ENCODE data around the gene TRPM5. TPM values are rescaled to one million over a fixed set of nuclear protein-coding genes. Genes with fewer than 3 reads are reported as not detected.

The TRPM5 gene
- total and polyA plus RNA-seq, 2 donors (not counting 1 experiment from before 2014, with no cell fraction given) = 0.03 TPM; not detected in 1

GRCh38 chr11:2410616-2411015 lies 33.7 kb downstream of the TRPM5 start:
- Histone ChIP-seq H3K4me2 (replicated peaks; ENCODE audit: low read depth, low read length, poor library complexity, severe bottlenecking) (no peak overlapping the region), H3K9me3 (ENCODE audit: control extremely low read depth in 1 of 3, control insufficient read depth in 2 of 3, insufficient read depth in 1 of 3, low read length in 2 of 3) (no peaks in the 10 kb centered on the region), H3K4me1 (ENCODE audit: control insufficient read depth in 2 of 2, insufficient read depth in 2 of 2, low read length in 2 of 2) (no peaks in the 10 kb centered on the region), H3K4me3 (ENCODE audit: control extremely low read depth in 1 of 5, extremely low read depth in 1 of 5, insufficient read depth in 1 of 5, low read depth in 2 of 5, low read length in 4 of 5) (no peak overlapping the region), H4K20me1 (ENCODE audit: control insufficient read depth, insufficient read depth, low read length, poor library complexity, severe bottlenecking) (no peaks in the 10 kb centered on the region), H3K79me2 (ENCODE audit: control insufficient read depth, insufficient read depth, low read length) (no peaks in the 10 kb centered on the region), H3K9ac (ENCODE audit: low read length) (no peak overlapping the region), H3K27me3 (replicated peaks in 1 of 4; ENCODE audit: control extremely low read depth in 1 of 4, control insufficient read depth in 3 of 4, insufficient read depth in 4 of 4, low read length in 3 of 4) (no peaks in the 10 kb centered on the region), H3K27ac (ENCODE audit: low read length in 2 of 2) (no peak overlapping the region), H2AFZ (ENCODE audit: insufficient read depth, low read depth, low read length, poor library complexity, severe bottlenecking) (no peak overlapping the region), H3K36me3 (replicated peaks in 1 of 2; ENCODE audit: control extremely low read depth in 1 of 2, control insufficient read depth in 1 of 2, extremely low read depth in 1 of 2, insufficient read depth in 2 of 2, low read length in 1 of 2) (no peaks in the 10 kb centered on the region)
- ChIA-PET CTCF (no interaction called here), POLR2A (no interaction called here)
- no peak for TF ChIP-seq EZH2 (IDR thresholded peaks at IDR 0.05; ENCODE audit: borderline replicate concordance, insufficient read depth, low read depth, low read length, poor library complexity, severe bottlenecking)
- Mint-ChIP-seq H3K4me3 (no peak overlapping the region), H3K27me3 (no peaks in the 10 kb centered on the region), H3K4me1 (no peaks in the 10 kb centered on the region), H3K27ac (no peak overlapping the region), H3K9me3 (ENCODE audit: insufficient read depth) (no peaks in the 10 kb centered on the region)
- 90% methylated on average over 7 of the region's 9 CpGs for WGBS (ENCODE audit: insufficient coverage)
- no peak for DNase-seq
- intact Hi-C loops (cut with micrococcal nuclease) = no loop called here
- ATAC-seq (ENCODE audit: low read depth) = no peak

DNA sequence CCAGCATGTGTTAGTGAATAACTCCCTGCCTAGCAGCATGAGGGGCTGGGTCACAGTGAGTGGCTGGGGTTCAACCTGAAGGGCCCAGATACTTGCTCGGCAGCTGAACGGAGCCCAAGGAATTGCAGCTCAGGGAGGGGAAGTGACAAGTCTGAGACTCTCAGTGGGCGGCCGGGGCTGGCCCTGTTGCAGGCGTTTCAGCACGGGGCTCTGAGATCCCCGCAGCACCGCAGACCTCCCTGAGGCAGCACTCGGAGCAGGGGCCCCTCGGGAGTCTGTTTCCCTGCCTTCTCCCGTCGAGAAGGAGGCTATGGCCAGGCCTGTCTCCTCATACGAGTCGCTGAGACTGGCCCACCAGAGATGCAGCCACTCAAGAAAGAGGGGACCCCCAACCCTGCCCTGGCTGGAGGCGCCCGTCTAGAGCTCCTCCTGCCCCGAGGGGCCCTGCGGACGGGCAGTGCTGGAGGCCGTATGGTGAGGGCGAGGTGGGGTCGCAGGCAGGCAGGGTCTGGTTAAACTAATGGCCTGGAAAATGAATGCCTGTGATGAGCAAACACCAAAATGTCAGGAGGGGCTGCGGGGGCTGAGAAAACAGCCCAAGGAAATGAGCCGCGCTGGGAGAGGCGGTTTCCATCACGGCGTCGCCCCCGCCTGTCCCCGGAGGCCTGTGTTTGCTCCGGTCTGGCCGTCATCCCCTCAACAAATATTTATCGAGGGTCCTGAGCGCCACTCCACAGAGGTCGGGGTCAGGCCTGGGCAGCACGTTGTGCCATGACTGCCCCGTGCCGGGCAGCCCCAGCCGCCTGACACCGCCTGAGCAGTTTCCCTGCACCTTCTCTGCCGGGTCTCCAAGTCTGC lies 34.5 kb downstream of the TRPM5 start:
- H3K4me1 ChIP-seq (ENCODE audit: control insufficient read depth in 2 of 2, insufficient read depth in 2 of 2, low read length in 2 of 2) = no peaks in the 10 kb centered on the region
- H3K79me2 ChIP-seq (ENCODE audit: control insufficient read depth, insufficient read depth, low read length) = no peaks in the 10 kb centered on the region
- Mint-ChIP-seq H3K4me1 (no peaks in the 10 kb centered on the region), H3K27me3 (no peaks in the 10 kb centered on the region), H3K27ac (no peak overlapping the region), H3K4me3 (no peak overlapping the region), H3K9me3 (ENCODE audit: insufficient read depth) (no peaks in the 10 kb centered on the region)
- no peaks in the 10 kb centered on the region for H3K27me3 ChIP-seq (replicated peaks in 1 of 4; ENCODE audit: control extremely low read depth in 1 of 4, control insufficient read depth in 3 of 4, insufficient read depth in 4 of 4, low read length in 3 of 4)
- POLR2A ChIA-PET = no interaction called here
- H2AFZ ChIP-seq (ENCODE audit: insufficient read depth, low read depth, low read length, poor library complexity, severe bottlenecking) = no peak overlapping the region
- no peak overlapping the region for H3K4me2 ChIP-seq (replicated peaks; ENCODE audit: low read depth, low read length, poor library complexity, severe bottlenecking)
- no peak overlapping the region for H3K4me3 ChIP-seq (ENCODE audit: control extremely low read depth in 1 of 5, extremely low read depth in 1 of 5, insufficient read depth in 1 of 5, low read depth in 2 of 5, low read length in 4 of 5)
- no peaks in the 10 kb centered on the region for H4K20me1 ChIP-seq (ENCODE audit: control insufficient read depth, insufficient read depth, low read length, poor library complexity, severe bottlenecking)
- WGBS (ENCODE audit: insufficient coverage) = 87% methylated on average over 42 of the region's 42 CpGs
- H3K36me3 ChIP-seq (replicated peaks in 1 of 2; ENCODE audit: control extremely low read depth in 1 of 2, control insufficient read depth in 1 of 2, extremely low read depth in 1 of 2, insufficient read depth in 2 of 2, low read length in 1 of 2) = no peaks in the 10 kb centered on the region
- no peak for ATAC-seq (ENCODE audit: low read depth)
- TF ChIP-seq, protein P1, sequence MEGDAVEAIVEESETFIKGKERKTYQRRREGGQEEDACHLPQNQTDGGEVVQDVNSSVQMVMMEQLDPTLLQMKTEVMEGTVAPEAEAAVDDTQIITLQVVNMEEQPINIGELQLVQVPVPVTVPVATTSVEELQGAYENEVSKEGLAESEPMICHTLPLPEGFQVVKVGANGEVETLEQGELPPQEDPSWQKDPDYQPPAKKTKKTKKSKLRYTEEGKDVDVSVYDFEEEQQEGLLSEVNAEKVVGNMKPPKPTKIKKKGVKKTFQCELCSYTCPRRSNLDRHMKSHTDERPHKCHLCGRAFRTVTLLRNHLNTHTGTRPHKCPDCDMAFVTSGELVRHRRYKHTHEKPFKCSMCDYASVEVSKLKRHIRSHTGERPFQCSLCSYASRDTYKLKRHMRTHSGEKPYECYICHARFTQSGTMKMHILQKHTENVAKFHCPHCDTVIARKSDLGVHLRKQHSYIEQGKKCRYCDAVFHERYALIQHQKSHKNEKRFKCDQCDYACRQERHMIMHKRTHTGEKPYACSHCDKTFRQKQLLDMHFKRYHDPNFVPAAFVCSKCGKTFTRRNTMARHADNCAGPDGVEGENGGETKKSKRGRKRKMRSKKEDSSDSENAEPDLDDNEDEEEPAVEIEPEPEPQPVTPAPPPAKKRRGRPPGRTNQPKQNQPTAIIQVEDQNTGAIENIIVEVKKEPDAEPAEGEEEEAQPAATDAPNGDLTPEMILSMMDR (IDR thresholded peaks at IDR 0.05) = no peak
- TF ChIP-seq EZH2 (IDR thresholded peaks at IDR 0.05; ENCODE audit: borderline replicate concordance, insufficient read depth, low read depth, low read length, poor library complexity, severe bottlenecking) = no peak
- CTCF ChIA-PET = interaction anchor here (1.0 to 2.2 kb wide), 2 partner anchors 9 to 10 kb away, joined by 4 to 15 read pairs; partner anchors contain the start of gene TSSC4
- no peak overlapping the region for H3K9ac ChIP-seq (ENCODE audit: low read length)
- H3K9me3 ChIP-seq (ENCODE audit: control extremely low read depth in 1 of 3, control insufficient read depth in 2 of 3, insufficient read depth in 1 of 3, low read length in 2 of 3) = no peaks in the 10 kb centered on the region
- DNase-seq = no peak
- intact Hi-C loops (cut with micrococcal nuclease) = no loop called here
- no peak overlapping the region for H3K27ac ChIP-seq (ENCODE audit: low read length in 2 of 2)
